H1 (cell line): ENCODE measurements around the gene INPP5A. TPM values are rescaled to one million over a fixed set of nuclear protein-coding genes. Genes with fewer than 3 reads are reported as not detected.

Source experiments
- CTCF ChIA-PET: fragments of 300-600 bp; sonication (Branson Sonifier 250); formaldehyde crosslinking; loops from one replicate; lab custom pipeline; 2021; ENCODE audit not compliant: partially characterized antibody; lab: Charles Lee
- POLR2A ChIA-PET: fragments of 300-600 bp; sonication (Branson Sonifier 250); formaldehyde crosslinking; loops from one replicate; lab custom pipeline; 2021; ENCODE audit warnings: inconsistent platforms; ENCODE audit not compliant: partially characterized antibody; lab: Charles Lee
- DNase-seq, 2 experiments: peaks; one replicate each; pipeline versions ENCODE4 v3.0.0 to v3.0.0-alpha.2; 2010 to 2022; ENCODE audit warnings: low spot score in 2 of 2, low read depth in 1 of 2, mixed read lengths in 1 of 2
- FAIRE-seq: peaks from 2 replicates; lab custom pipeline; 2011; peaks lifted over from hg19 to GRCh38; lab: Jason Lieb, UNC
- H2AFZ ChIP-seq: 2 replicates; pipeline ENCODE4 v1.8.1; 2012; ENCODE audit warnings: low read length, inconsistent platforms
- H2AK5ac ChIP-seq: 2 replicates; pipeline ENCODE4 v1.6.1; 2013; ENCODE audit warnings: low read depth, low read length
- H2BK120ac ChIP-seq: replicated peaks from 2 replicates; pipeline ENCODE3; 2013; ENCODE audit warnings: low read depth, low read length, inconsistent platforms
- H2BK12ac ChIP-seq: 2 replicates; pipeline ENCODE4 v1.6.1; 2013; ENCODE audit warnings: low read depth, low read length
- H2BK15ac ChIP-seq: 2 replicates; pipeline ENCODE4 v1.6.1; 2013; ENCODE audit warnings: low read length
- H2BK20ac ChIP-seq: 2 replicates; pipeline ENCODE4 v1.6.1; 2013; ENCODE audit warnings: low read length
- H2BK5ac ChIP-seq: 2 replicates; pipeline ENCODE4 v1.6.1; 2013; ENCODE audit warnings: low read depth, low read length
- H3K14ac ChIP-seq: 2 replicates; pipeline ENCODE4 v1.6.1; 2013; ENCODE audit warnings: inconsistent platforms; ENCODE audit not compliant: insufficient read length
- H3K18ac ChIP-seq: 2 replicates; pipeline ENCODE4 v1.6.1; 2013; ENCODE audit warnings: low read length; ENCODE audit errors: extremely low read depth
- H3K23ac ChIP-seq: 2 replicates; pipeline ENCODE4 v1.6.1; 2013; ENCODE audit warnings: inconsistent platforms; ENCODE audit not compliant: insufficient read length
- H3K23me2 ChIP-seq: 2 replicates; pipeline ENCODE4 v1.6.1; 2013; ENCODE audit warnings: low read depth, low read length
- H3K27ac ChIP-seq: 2 replicates; pipeline ENCODE4 v1.6.1; 2011; ENCODE audit warnings: low read depth, low read length, inconsistent platforms
- H3K27me3 ChIP-seq, 4 experiments: replicated peaks in 1 of 4; 1 replicate in 1 of 4; 2 replicates in 3 of 4; pipeline versions ENCODE4 v1.6.1 to v1.8.1; 2011 to 2013; ENCODE audit warnings: low read length in 3 of 4, mild to moderate bottlenecking in 3 of 4, inconsistent platforms in 2 of 4, mixed read lengths in 2 of 4, moderate library complexity in 1 of 4; ENCODE audit not compliant: control insufficient read depth in 3 of 4, insufficient read depth in 3 of 4; ENCODE audit errors: extremely low read depth in 1 of 4
- H3K36me3 ChIP-seq, 4 experiments: 2 replicates each; pipeline versions ENCODE4 v1.6.1 to v1.8.1; 2011 to 2013; ENCODE audit warnings: mild to moderate bottlenecking in 4 of 4, low read length in 3 of 4, moderate library complexity in 2 of 4, control low read depth in 1 of 4, inconsistent platforms in 1 of 4; ENCODE audit not compliant: insufficient read depth in 4 of 4, control insufficient read depth in 2 of 4
- H3K4ac ChIP-seq: replicated peaks from 2 replicates; pipeline ENCODE3; 2013; ENCODE audit warnings: low read length, low read depth, mixed read lengths, inconsistent platforms; ENCODE audit not compliant: insufficient read length
- H3K4me1 ChIP-seq, 4 experiments: replicated peaks in 1 of 4; 1 replicate in 1 of 4; 2 replicates in 3 of 4; pipeline versions ENCODE4 v1.6.1 to v1.8.1; 2011 to 2013; ENCODE audit warnings: low read length in 3 of 4, inconsistent platforms in 2 of 4, mixed read lengths in 1 of 4; ENCODE audit not compliant: insufficient read depth in 4 of 4, control insufficient read depth in 3 of 4
- H3K4me2 ChIP-seq, 2 experiments: 2 replicates each; pipeline versions ENCODE4 v1.6.1 to v1.8.1; 2011 to 2013; ENCODE audit warnings: low read depth in 2 of 2, low read length in 2 of 2, control low read depth in 1 of 2, inconsistent platforms in 1 of 2, mild to moderate bottlenecking in 1 of 2; ENCODE audit not compliant: insufficient read depth in 1 of 2
- H3K4me3 ChIP-seq, 4 experiments: fragments of 200-600, 300-600 bp in 1 of 4; sonication (generic), shearing (Covaris generic), sonication (Bioruptor Twin) in 1 of 4; 2 replicates each; pipeline versions ENCODE4 v1.5.1 to v1.8.1; 2011 to 2016; ENCODE audit warnings: low read length in 4 of 4, low read depth in 3 of 4, control low read depth in 2 of 4, inconsistent platforms in 2 of 4, mild to moderate bottlenecking in 2 of 4, mixed read lengths in 1 of 4, moderate library complexity in 1 of 4; ENCODE audit not compliant: insufficient read depth in 2 of 4; ENCODE audit errors: extremely low read depth in 1 of 4
- H3K56ac ChIP-seq: replicated peaks from 2 replicates; pipeline ENCODE3; 2013; ENCODE audit warnings: low read depth, mild to moderate bottlenecking, mixed read lengths, low read length, inconsistent platforms; ENCODE audit not compliant: insufficient read length
- H3K79me1 ChIP-seq: 2 replicates; pipeline ENCODE4 v1.6.1; 2013; ENCODE audit warnings: low read depth, low read length, control low read depth
- H3K79me2 ChIP-seq, 2 experiments: 2 replicates each; pipeline versions ENCODE4 v1.6.1 to v1.8.1; 2012 to 2013; ENCODE audit warnings: low read length in 2 of 2, mild to moderate bottlenecking in 2 of 2, inconsistent platforms in 1 of 2; ENCODE audit not compliant: insufficient read depth in 2 of 2, control insufficient read depth in 1 of 2
- H3K9ac ChIP-seq, 4 experiments: replicated peaks in 1 of 4; 1 replicate in 1 of 4; 2 replicates in 3 of 4; pipeline versions ENCODE4 v1.6.1 to v1.8.1; 2011 to 2013; ENCODE audit warnings: low read depth in 3 of 4, low read length in 3 of 4, control low read depth in 2 of 4, mild to moderate bottlenecking in 2 of 4, moderate library complexity in 2 of 4, inconsistent platforms in 1 of 4; ENCODE audit errors: extremely low read depth in 1 of 4
- H3K9me3 ChIP-seq, 2 experiments: 2 replicates each; pipeline versions ENCODE4 v1.6.1 to v1.8.1; 2012 to 2013; ENCODE audit warnings: mild to moderate bottlenecking in 2 of 2, moderate library complexity in 2 of 2, control low read depth in 1 of 2, inconsistent platforms in 1 of 2, low read depth in 1 of 2, low read length in 1 of 2, mixed read lengths in 1 of 2; ENCODE audit not compliant: insufficient read depth in 2 of 2
- H4K20me1 ChIP-seq, 2 experiments: replicated peaks in 1 of 2; 2 replicates each; pipeline versions ENCODE3 to v1.8.1; 2011 to 2013; ENCODE audit warnings: inconsistent platforms in 2 of 2, low read length in 2 of 2, mild to moderate bottlenecking in 1 of 2; ENCODE audit not compliant: insufficient read depth in 2 of 2, control insufficient read depth in 1 of 2
- H4K5ac ChIP-seq: 2 replicates; pipeline ENCODE4 v1.6.1; 2013; ENCODE audit warnings: low read length, low read depth, mixed read lengths, inconsistent platforms; ENCODE audit not compliant: insufficient read length
- H4K8ac ChIP-seq: 2 replicates; pipeline ENCODE4 v1.8.0; 2013; ENCODE audit warnings: mild to moderate bottlenecking, moderate library complexity, low read length, inconsistent platforms; ENCODE audit not compliant: insufficient read depth; ENCODE audit errors: extremely low read depth
- H4K91ac ChIP-seq: replicated peaks from 2 replicates; pipeline ENCODE3; 2013; ENCODE audit warnings: low read length, mixed read lengths, inconsistent platforms; ENCODE audit not compliant: insufficient read length
- BACH1 ChIP-seq: IDR thresholded peaks from 2 replicates; pipeline ENCODE4 v1.6.1; 2012; ENCODE audit warnings: low read length, improper control_type of control experiment
- BRCA1 ChIP-seq: IDR thresholded peaks from 2 replicates; pipeline ENCODE4 v1.6.1; 2012; ENCODE audit warnings: low read depth, low read length, improper control_type of control experiment
- CBX8 ChIP-seq: fragments of 300-800, 300-1000 bp; sonication (generic); IDR thresholded peaks from 2 replicates; pipeline ENCODE4 v1.7.1; 2016; ENCODE audit warnings: low read depth, low read length, borderline replicate concordance
- CREB1 ChIP-seq: IDR thresholded peaks from 2 replicates; pipeline ENCODE4 v1.6.1; 2012; ENCODE audit warnings: inconsistent platforms
- EZH2 ChIP-seq: fragments of 200-600 bp; sonication (generic); IDR thresholded peaks from 2 replicates; pipeline ENCODE4 v1.7.1; 2012; ENCODE audit warnings: low read depth, mild to moderate bottlenecking, moderate library complexity, low read length, inconsistent platforms; ENCODE audit not compliant: severe bottlenecking
- JUND ChIP-seq: IDR thresholded peaks from 2 replicates; pipeline ENCODE4 v1.6.1; 2011; ENCODE audit warnings: mild to moderate bottlenecking, improper control_type of control experiment, low read length
- KDM1A ChIP-seq: fragments of 200-600, 300-600 bp; sonication (generic); IDR thresholded peaks from 2 replicates; pipeline ENCODE4 v1.7.1; 2016; ENCODE audit warnings: mild to moderate bottlenecking, low read length, borderline replicate concordance
- KDM4A ChIP-seq: IDR thresholded peaks from one replicate; pipeline ENCODE4 v1.7.1; 2012; ENCODE audit warnings: low read depth, mild to moderate bottlenecking, moderate library complexity, low read length, inconsistent platforms; ENCODE audit not compliant: severe bottlenecking
- POLR2A ChIP-seq, 2 experiments: IDR thresholded peaks; 1 replicate in 1 of 2; 2 replicates in 1 of 2; pipeline ENCODE4 v1.6.1; 2011; ENCODE audit warnings: low read depth in 2 of 2, low read length in 2 of 2, mild to moderate bottlenecking in 2 of 2; ENCODE audit errors: control extremely low read depth in 1 of 2
- POLR2AphosphoS5 ChIP-seq: IDR thresholded peaks from 2 replicates; pipeline ENCODE4 v1.6.1; 2011; ENCODE audit warnings: low read depth, low read length
- WGBS, 2 experiments: shearing (Covaris generic) in 1 of 2; methylation state at CpG; one replicate each; pipeline versions ENCODE4 v1.1.6 to v1.1.7; 2013 to 2015; ENCODE audit warnings: low lambda C conversion rate in 2 of 2, mixed read lengths in 2 of 2, inconsistent platforms in 1 of 2, low coverage in 1 of 2, missing lambda C conversion rate in 1 of 2; ENCODE audit not compliant: insufficient replicate concordance in 2 of 2, insufficient coverage in 1 of 2, insufficient read length in 1 of 2; ENCODE audit errors: extremely low coverage in 1 of 2, missing lambda C conversion rate in 1 of 2; 5-methylcytosine and 5-hydroxymethylcytosine counted together
- polyA plus RNA-seq, 7 experiments: library from polyadenylated mRNA; depleted of rRNA in 3 of 7; stranded (reverse) in 5 of 7; unstranded in 2 of 7; fragments of >200 nt in 5 of 7; fragments of 200-250 nt in 2 of 7; gene quantifications; 1 replicate in 5 of 7; 2 replicates in 1 of 7; 4 replicates in 1 of 7; pipeline versions ENCODE4 v1.2.1 to v1.2.3, GENCODE V29; 2011 to 2013; ENCODE audit warnings: missing spikeins in 2 of 7, mixed read lengths in 2 of 7
- total RNA-seq: library from RNA; stranded (reverse); fragmentation: NEBNext Ultra II Directional; extraction: Animal tissue kit (Norgen Biotek cat#: 25700); gene quantifications from 2 replicates; pipeline ENCODE4 v1.2.1, GENCODE V29; 2021

The INPP5A gene
- total and polyA plus RNA-seq, 2 of the 8 experiments (the other 6 are each of a cell fraction or from before 2014, with no cell fraction given), result 19.7 to 27.5 TPM

- Histone ChIP-seq H2BK120ac (no peak overlapping the region), H3K27me3 (no peaks in the 10 kb centered on the region; a peak in 1 of 7 replicates), H4K5ac (no peak overlapping the region), H3K9me3 (peaks cover 16 to 23% of the 10 kb centered on the region in 2 experiments), H3K18ac (no peak overlapping the region), H4K91ac (no peak overlapping the region), H3K14ac (no peak overlapping the region), H3K79me1 (no peaks in the 10 kb centered on the region)
- DNase-seq, result no peak
- TF ChIP-seq EZH2 (no peak), POLR2AphosphoS5 (no peak), CBX8 (no peak), BRCA1 (no peak), BACH1 (no peak), CREB1 (no peak), POLR2A (IDR thresholded peaks at IDR 0.05; ENCODE audit: control extremely low read depth in 1 of 2, low read depth in 2 of 2, low read length in 2 of 2) (no peak), KDM1A (no peak), JUND (no peak), KDM4A (no peak)
- TF ChIP-seq, all 59 proteins: peak for 0
- ChIA-PET POLR2A (no interaction called here), CTCF (interaction anchor here (0.7 to 0.8 kb wide), 2 partner anchors 25 to 31 kb away, joined by 3 to 4 read pairs; no protein-coding TSS in a partner anchor)
- Histone ChIP-seq H3K56ac (no peak overlapping the region), H2BK5ac (no peak overlapping the region), H3K4me1 (no peaks in the 10 kb centered on the region), H2AK5ac (no peak overlapping the region), H2BK12ac (no peak overlapping the region), H4K20me1 (peaks cover 0 to 8% of the 10 kb centered on the region in 2 experiments), H3K79me2 (no peaks in the 10 kb centered on the region), H3K4me2 (no peak overlapping the region), H4K8ac (no peak overlapping the region), H3K27ac (no peak overlapping the region), H2BK15ac (no peak overlapping the region), H2BK20ac (no peak overlapping the region), H3K9ac (no peak overlapping the region), H3K4ac (no peak overlapping the region), H3K36me3 (no peaks in the 10 kb centered on the region), H3K23ac (no peak overlapping the region), H3K23me2 (no peaks in the 10 kb centered on the region), H2AFZ (no peak overlapping the region), H3K4me3 (no peak overlapping the region)
- 91% methylated on average over 17 of the region's 30 CpGs; no CpG with 5 or more reads in 1 of the 2 experiments for whole genome bisulfite sequencing, 2 experiments
- no peak for FAIRE-seq
These were observed 66.4 kb downstream of the INPP5A start for GRCh38 chr10:132603851-132604533.
